ENCODE measurements around the gene ACVR1B. TPM values are rescaled to one million over a fixed set of nuclear protein-coding genes. Genes with fewer than 3 reads are reported as not detected.

The ACVR1B gene
- total and polyA plus RNA-seq, 7 donors, result 7.2 to 30.7 (median 9.8) TPM

GRCh38 chr12:51984657-51985056 is 33.2 kb downstream of the ACVR1B start:
- intact Hi-C loops (cut with DNase I), result loop anchor here (5.0 kb wide), 2 partner anchors 42 to 92 kb away; no protein-coding TSS in a partner anchor
- H3K36me3 ChIP-seq, result peaks cover 9 to 83% (median 35%) of the 10 kb centered on the region in 4 donors
- WGBS, 2 donors, result 78 to 87% methylated on average over 6 of the region's 6 CpGs
- no peak for DNase-seq
- no peaks in the 10 kb centered on the region for H3K9me3 ChIP-seq
- no peaks in the 10 kb centered on the region for H3K4me1 ChIP-seq
- no peaks in the 10 kb centered on the region for H3K27me3 ChIP-seq
- TF ChIP-seq EP300 (IDR thresholded peaks at IDR 0.05) (no peak), POLR2AphosphoS5 (IDR thresholded peaks at IDR 0.05) (no peak), POLR2A (IDR thresholded peaks at IDR 0.05) (no peak)
- TF ChIP-seq, protein P1, sequence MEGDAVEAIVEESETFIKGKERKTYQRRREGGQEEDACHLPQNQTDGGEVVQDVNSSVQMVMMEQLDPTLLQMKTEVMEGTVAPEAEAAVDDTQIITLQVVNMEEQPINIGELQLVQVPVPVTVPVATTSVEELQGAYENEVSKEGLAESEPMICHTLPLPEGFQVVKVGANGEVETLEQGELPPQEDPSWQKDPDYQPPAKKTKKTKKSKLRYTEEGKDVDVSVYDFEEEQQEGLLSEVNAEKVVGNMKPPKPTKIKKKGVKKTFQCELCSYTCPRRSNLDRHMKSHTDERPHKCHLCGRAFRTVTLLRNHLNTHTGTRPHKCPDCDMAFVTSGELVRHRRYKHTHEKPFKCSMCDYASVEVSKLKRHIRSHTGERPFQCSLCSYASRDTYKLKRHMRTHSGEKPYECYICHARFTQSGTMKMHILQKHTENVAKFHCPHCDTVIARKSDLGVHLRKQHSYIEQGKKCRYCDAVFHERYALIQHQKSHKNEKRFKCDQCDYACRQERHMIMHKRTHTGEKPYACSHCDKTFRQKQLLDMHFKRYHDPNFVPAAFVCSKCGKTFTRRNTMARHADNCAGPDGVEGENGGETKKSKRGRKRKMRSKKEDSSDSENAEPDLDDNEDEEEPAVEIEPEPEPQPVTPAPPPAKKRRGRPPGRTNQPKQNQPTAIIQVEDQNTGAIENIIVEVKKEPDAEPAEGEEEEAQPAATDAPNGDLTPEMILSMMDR (IDR thresholded peaks at IDR 0.05), result no peak
- H3K27ac ChIP-seq, result no peak overlapping the region
- H3K4me3 ChIP-seq, result no peak overlapping the region

DNA sequence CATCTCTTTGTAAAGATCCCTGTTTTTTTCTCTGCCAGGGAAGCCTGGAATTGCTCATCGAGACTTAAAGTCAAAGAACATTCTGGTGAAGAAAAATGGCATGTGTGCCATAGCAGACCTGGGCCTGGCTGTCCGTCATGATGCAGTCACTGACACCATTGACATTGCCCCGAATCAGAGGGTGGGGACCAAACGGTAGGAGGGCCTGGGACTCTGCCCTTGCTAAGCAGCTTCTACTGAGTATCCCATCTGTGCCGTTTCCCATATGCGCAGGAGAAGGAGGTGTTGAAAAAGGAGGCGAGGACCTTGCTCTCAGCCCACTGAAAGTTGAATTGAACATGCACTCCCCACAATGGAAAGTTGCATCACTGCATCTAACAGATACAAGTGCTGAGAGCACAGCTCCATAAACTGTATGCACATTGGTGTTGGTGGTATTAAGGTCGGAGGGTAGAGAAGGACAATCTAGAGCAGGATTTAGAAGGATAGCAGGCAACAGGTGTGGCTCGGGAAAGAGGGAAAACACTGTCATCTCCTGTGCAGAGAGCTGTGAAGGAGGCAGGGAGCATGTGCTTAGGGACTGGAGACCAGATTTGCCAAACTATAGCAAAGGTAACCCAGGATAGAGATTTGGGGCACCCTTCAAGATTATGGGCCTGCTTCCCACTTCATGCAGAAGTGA is 33.8 kb downstream of the ACVR1B start:
- Histone ChIP-seq H3K4me3 (no peak overlapping the region), H3K27ac (no peak overlapping the region), H3K4me1 (no peaks in the 10 kb centered on the region), H3K36me3 (peaks cover 9 to 86% (median 35%) of the 10 kb centered on the region in 4 donors), H3K27me3 (no peaks in the 10 kb centered on the region), H3K9me3 (no peaks in the 10 kb centered on the region)
- no peak for DNase-seq
- 81 to 91% methylated on average over 9 of the region's 9 CpGs for WGBS, 2 donors
- intact Hi-C loops (cut with DNase I), result no loop called here
- TF ChIP-seq POLR2AphosphoS5 (IDR thresholded peaks at IDR 0.05) (no peak), EP300 (IDR thresholded peaks at IDR 0.05) (no peak), POLR2A (IDR thresholded peaks at IDR 0.05) (no peak)
- TF ChIP-seq, protein P1 (IDR thresholded peaks at IDR 0.05), result no peak

- no peaks in the 10 kb centered on the region for H3K4me1 ChIP-seq
- no peaks in the 10 kb centered on the region for H3K27me3 ChIP-seq
- no peak for TF ChIP-seq EP300 (IDR thresholded peaks at IDR 0.05)
- no peak for TF ChIP-seq POLR2AphosphoS5 (IDR thresholded peaks at IDR 0.05)
- TF ChIP-seq, protein P1 (IDR thresholded peaks at IDR 0.05), result no peak
- no peak for TF ChIP-seq POLR2A (IDR thresholded peaks at IDR 0.05)
- H3K27ac ChIP-seq, result no peak overlapping the region
- no peak overlapping the region for H3K4me3 ChIP-seq
- no peak for DNase-seq
- no peaks in the 10 kb centered on the region for H3K9me3 ChIP-seq
- peaks cover 9 to 89% (median 36%) of the 10 kb centered on the region in 4 donors for H3K36me3 ChIP-seq
- 60 to 78% methylated on average over 8 of the region's 8 CpGs for WGBS, 2 donors
- intact Hi-C loops (cut with DNase I), result no loop called here
Measured at GRCh38 chr12:51986834-51987233, 35.3 kb downstream of the ACVR1B start.

GRCh38 chr12:51992246-51992645 is 40.7 kb downstream of the ACVR1B start:
- intact Hi-C loops (cut with DNase I), result no loop called here
- no peaks in the 10 kb centered on the region for H3K4me1 ChIP-seq
- no peak overlapping the region for H3K27ac ChIP-seq
- H3K9me3 ChIP-seq, result no peaks in the 10 kb centered on the region
- TF ChIP-seq, protein P1 (IDR thresholded peaks at IDR 0.05), result no peak
- TF ChIP-seq POLR2AphosphoS5 (IDR thresholded peaks at IDR 0.05) (no peak), POLR2A (IDR thresholded peaks at IDR 0.05) (no peak), EP300 (IDR thresholded peaks at IDR 0.05) (no peak)
- DNase-seq, result no peak
- H3K36me3 ChIP-seq, result peaks cover 8 to 67% (median 23%) of the 10 kb centered on the region in 4 donors
- no peak overlapping the region for H3K4me3 ChIP-seq
- WGBS, 2 donors, result 92 to 94% methylated on average over 5 of the region's 5 CpGs
- H3K27me3 ChIP-seq, result no peaks in the 10 kb centered on the region

DNA sequence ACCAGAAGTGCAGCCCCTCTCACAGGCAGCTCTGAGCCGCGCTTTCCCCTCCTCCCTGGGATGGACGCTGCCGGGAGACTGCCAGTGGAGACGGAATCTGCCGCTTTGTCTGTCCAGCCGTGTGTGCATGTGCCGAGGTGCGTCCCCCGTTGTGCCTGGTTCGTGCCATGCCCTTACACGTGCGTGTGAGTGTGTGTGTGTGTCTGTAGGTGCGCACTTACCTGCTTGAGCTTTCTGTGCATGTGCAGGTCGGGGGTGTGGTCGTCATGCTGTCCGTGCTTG is 43.0 kb downstream of the ACVR1B start:
- WGBS, 2 donors, result 93 to 94% methylated on average over 17 of the region's 17 CpGs
- Histone ChIP-seq H3K4me3 (no peak overlapping the region), H3K4me1 (no peaks in the 10 kb centered on the region), H3K27ac (no peak overlapping the region), H3K9me3 (no peaks in the 10 kb centered on the region), H3K36me3 (peaks cover 8 to 53% (median 23%) of the 10 kb centered on the region in 4 donors), H3K27me3 (no peaks in the 10 kb centered on the region)
- no peak for DNase-seq
- intact Hi-C loops (cut with DNase I), result no loop called here
- TF ChIP-seq POLR2AphosphoS5 (IDR thresholded peaks at IDR 0.05) (no peak), POLR2A (IDR thresholded peaks at IDR 0.05) (no peak), EP300 (IDR thresholded peaks at IDR 0.05) (no peak)
- TF ChIP-seq, protein P1 (IDR thresholded peaks at IDR 0.05), result no peak
